Mesenchymal stem cell (in vitro differentiated cells and primary cell): ENCODE measurements around the gene NBPF1.
A peak's percentile ranks its signal among the peaks of the same experiment; 100 is the strongest.
"Not testable (repeated sequence)": the region's sequence is repeated elsewhere in the genome, so short reads cannot be mapped to it uniquely, and the experiment has no call there.

Source experiments
- DNase-seq: peaks from one replicate; pipeline ENCODE4 v3.0.0-alpha.2; 2013
- H2AFZ ChIP-seq: one replicate; pipeline ENCODE4 v1.6.1; 2013; ENCODE audit warnings: low read depth, mild to moderate bottlenecking, control low read depth, inconsistent platforms, low read length, moderate library complexity
- H2AK5ac ChIP-seq: 2 replicates; pipeline ENCODE4 v1.6.1; 2013; ENCODE audit warnings: low read length, moderate library complexity, mild to moderate bottlenecking, inconsistent platforms; ENCODE audit not compliant: severe bottlenecking
- H2BK120ac ChIP-seq: one replicate; pipeline ENCODE4 v1.6.1; 2013; ENCODE audit warnings: low read depth, mild to moderate bottlenecking, inconsistent platforms, low read length, moderate library complexity
- H2BK12ac ChIP-seq, 2 experiments: one replicate each; pipeline ENCODE4 v1.6.1; 2013; ENCODE audit warnings: inconsistent platforms in 2 of 2, low read length in 2 of 2, mild to moderate bottlenecking in 2 of 2, moderate library complexity in 2 of 2, control low read depth in 1 of 2
- H2BK15ac ChIP-seq: one replicate; pipeline ENCODE4 v1.6.1; 2013; ENCODE audit warnings: mild to moderate bottlenecking, low read depth, inconsistent platforms; ENCODE audit not compliant: poor library complexity, severe bottlenecking
- H2BK5ac ChIP-seq: 2 replicates; pipeline ENCODE4 v1.6.1; 2013; ENCODE audit warnings: low read depth, mild to moderate bottlenecking, low read length, control low read depth, inconsistent platforms; ENCODE audit not compliant: poor library complexity, severe bottlenecking
- H3K14ac ChIP-seq, 2 experiments: one replicate each; pipeline ENCODE4 v1.6.1; 2013; ENCODE audit warnings: inconsistent platforms in 2 of 2, low read length in 2 of 2, control low read depth in 1 of 2, mild to moderate bottlenecking in 1 of 2, moderate library complexity in 1 of 2
- H3K18ac ChIP-seq, 2 experiments: one replicate each; pipeline ENCODE4 v1.6.1; 2013; ENCODE audit warnings: inconsistent platforms in 2 of 2, low read length in 2 of 2, control low read depth in 1 of 2, low read depth in 1 of 2, mild to moderate bottlenecking in 1 of 2
- H3K23ac ChIP-seq, 2 experiments: one replicate each; pipeline ENCODE4 v1.6.1; 2013; ENCODE audit warnings: inconsistent platforms in 2 of 2, low read length in 2 of 2, mild to moderate bottlenecking in 2 of 2, moderate library complexity in 2 of 2, control low read depth in 1 of 2
- H3K27ac ChIP-seq: 2 replicates; pipeline ENCODE4 v1.5.1; 2013; ENCODE audit warnings: mild to moderate bottlenecking, moderate library complexity, low read length, control low read depth, inconsistent platforms; ENCODE audit not compliant: poor library complexity, severe bottlenecking
- H3K27me3 ChIP-seq, 2 experiments: 2 replicates each; pipeline versions ENCODE4 v1.6.1 to v1.7.0; 2013; ENCODE audit warnings: low read length in 2 of 2, mild to moderate bottlenecking in 2 of 2, moderate library complexity in 2 of 2, control low read depth in 1 of 2, inconsistent platforms in 1 of 2; ENCODE audit not compliant: control insufficient read depth in 1 of 2, insufficient read depth in 1 of 2
- H3K36me3 ChIP-seq, 2 experiments: 2 replicates each; pipeline versions ENCODE4 v1.6.1 to v1.7.0; 2013; ENCODE audit warnings: low read length in 2 of 2, control low read depth in 1 of 2, inconsistent platforms in 1 of 2, low read depth in 1 of 2, mild to moderate bottlenecking in 1 of 2; ENCODE audit not compliant: insufficient read depth in 2 of 2, control insufficient read depth in 1 of 2
- H3K4ac ChIP-seq, 2 experiments: one replicate each; pipeline ENCODE4 v1.6.1; 2013; ENCODE audit warnings: inconsistent platforms in 2 of 2, low read length in 2 of 2, mild to moderate bottlenecking in 2 of 2, moderate library complexity in 2 of 2, control low read depth in 1 of 2, low read depth in 1 of 2
- H3K4me1 ChIP-seq: 2 replicates; pipeline ENCODE4 v1.6.1; 2013; ENCODE audit warnings: low read depth, low read length, control low read depth; ENCODE audit not compliant: control insufficient read depth, insufficient read depth
- H3K4me2 ChIP-seq: 2 replicates; pipeline ENCODE4 v1.6.1; 2013; ENCODE audit warnings: low read length, mild to moderate bottlenecking, inconsistent platforms; ENCODE audit not compliant: poor library complexity, severe bottlenecking
- H3K4me3 ChIP-seq, 2 experiments: 2 replicates each; pipeline versions ENCODE4 v1.5.1 to v1.7.0; 2013; ENCODE audit warnings: low read length in 2 of 2, mild to moderate bottlenecking in 2 of 2, control low read depth in 1 of 2, low read depth in 1 of 2; ENCODE audit not compliant: insufficient read depth in 1 of 2
- H3K79me1 ChIP-seq: replicated peaks from 2 replicates; pipeline ENCODE4 v1.6.1; 2013; ENCODE audit warnings: mild to moderate bottlenecking, control low read depth, low read length, inconsistent platforms; ENCODE audit not compliant: poor library complexity, severe bottlenecking
- H3K9ac ChIP-seq: 2 replicates; pipeline ENCODE4 v1.7.0; 2013; ENCODE audit warnings: mild to moderate bottlenecking, low read length, moderate library complexity
- H3K9me3 ChIP-seq: 2 replicates; pipeline ENCODE4 v1.7.0; 2013; ENCODE audit warnings: mild to moderate bottlenecking, low read length; ENCODE audit not compliant: control insufficient read depth
- H4K8ac ChIP-seq: one replicate; pipeline ENCODE4 v1.6.1; 2013; ENCODE audit warnings: inconsistent platforms, mild to moderate bottlenecking, low read length, moderate library complexity
- H4K91ac ChIP-seq: one replicate; pipeline ENCODE4 v1.6.1; 2013; ENCODE audit warnings: mild to moderate bottlenecking, low read length, inconsistent platforms
- WGBS: methylation state at CpG from one replicate; pipeline ENCODE4 v1.1.7; 2013; ENCODE audit warnings: mixed read lengths; 5-methylcytosine and 5-hydroxymethylcytosine counted together

The NBPF1 gene

GRCh38 chr1:16623812-16624719 is 10.7 kb upstream of the NBPF1 start:
- not testable (repeated sequence) for H3K4me2 ChIP-seq, H4K8ac ChIP-seq, H3K23ac ChIP-seq, H3K9me3 ChIP-seq, H2BK15ac ChIP-seq, H3K27me3 ChIP-seq, DNase-seq, H2BK5ac ChIP-seq, H2AFZ ChIP-seq, H3K9ac ChIP-seq, H2AK5ac ChIP-seq, H3K27ac ChIP-seq, H2BK12ac ChIP-seq, H3K18ac ChIP-seq, H3K14ac ChIP-seq, H2BK120ac ChIP-seq, H3K4me1 ChIP-seq, H3K79me1 ChIP-seq, H3K4ac ChIP-seq, H3K4me3 ChIP-seq
- H3K36me3 ChIP-seq, result peaks cover 42 to 72% of the 10 kb centered on the region in 2 experiments
- 94% methylated on average over 27 of the region's 27 CpGs for WGBS
- H4K91ac ChIP-seq, result peak overlapping the region; percentile 0

- H3K4me2 ChIP-seq, H3K9me3 ChIP-seq, H3K27ac ChIP-seq, H3K14ac ChIP-seq, H2BK15ac ChIP-seq, H3K18ac ChIP-seq, H3K4me3 ChIP-seq, H2AK5ac ChIP-seq, H2BK5ac ChIP-seq, H3K27me3 ChIP-seq, DNase-seq, H2AFZ ChIP-seq, H3K4ac ChIP-seq, H3K79me1 ChIP-seq, H2BK120ac ChIP-seq, H4K8ac ChIP-seq, H2BK12ac ChIP-seq, H3K23ac ChIP-seq, H3K4me1 ChIP-seq, H4K91ac ChIP-seq: not testable (repeated sequence)
- 94% methylated on average over 7 of the region's 7 CpGs for WGBS
- H3K9ac ChIP-seq, result peak overlapping the region; percentile 20
- H3K36me3 ChIP-seq, result peaks cover 39 to 69% of the 10 kb centered on the region in 2 experiments
Observed at GRCh38 chr1:16623337-16623736, 10.0 kb upstream of the NBPF1 start.

GRCh38 chr1:16621681-16622315 is 8.4 kb upstream of the NBPF1 start:
- not testable (repeated sequence) for H3K4me2 ChIP-seq, H3K4me3 ChIP-seq, H2BK12ac ChIP-seq, H3K4ac ChIP-seq, DNase-seq, H2BK15ac ChIP-seq, H3K23ac ChIP-seq, H3K27ac ChIP-seq, H4K91ac ChIP-seq, H3K14ac ChIP-seq, H3K9ac ChIP-seq, H2AK5ac ChIP-seq, H3K79me1 ChIP-seq, H3K27me3 ChIP-seq, H2BK120ac ChIP-seq, H3K9me3 ChIP-seq, H2BK5ac ChIP-seq, H2AFZ ChIP-seq, H4K8ac ChIP-seq, H3K4me1 ChIP-seq, H3K18ac ChIP-seq
- 94% methylated on average over 9 of the region's 9 CpGs for WGBS
- H3K36me3 ChIP-seq, result peaks cover 39 to 64% of the 10 kb centered on the region in 2 experiments

- Histone ChIP-seq H3K79me1 (no peaks in the 10 kb centered on the region), H3K27me3 (no peaks in the 10 kb centered on the region), H2BK12ac (no peak overlapping the region), H2BK15ac (no peak overlapping the region), H3K14ac (no peak overlapping the region), H3K27ac (no peak overlapping the region), H3K4me1 (peaks cover 7% of the 10 kb centered on the region), H3K23ac (no peak overlapping the region), H2AK5ac (no peak overlapping the region), H3K4me3 (no peak overlapping the region), H4K91ac (no peak overlapping the region), H2BK5ac (no peak overlapping the region), H3K36me3 (peaks cover 35 to 60% of the 10 kb centered on the region in 2 experiments), H4K8ac (no peak overlapping the region), H3K18ac (no peak overlapping the region), H3K4ac (no peak overlapping the region), H3K9ac (no peak overlapping the region), H3K9me3 (no peaks in the 10 kb centered on the region), H2BK120ac (no peak overlapping the region), H2AFZ (no peak overlapping the region), H3K4me2 (no peak overlapping the region)
- 94% methylated on average over 2 of the region's 2 CpGs for WGBS
- DNase-seq, result no peak
Observed at GRCh38 chr1:16621300-16621658, 7.9 kb upstream of the NBPF1 start.
